Body of pancreas (tissue), 4 donors: ENCODE results near the gene PTGFRN. TPM values are rescaled to one million over a fixed set of nuclear protein-coding genes. Genes with fewer than 3 reads are reported as not detected.

Source experiments
- ATAC-seq: fragments of 150-250 bp; one replicate; pipeline ENCODE4 v1.9.1; 2016
- DNase-seq, 4 donors: peaks; one replicate each; pipeline ENCODE4 v3.0.0-alpha.2; 2019
- H3K27ac ChIP-seq, 4 donors: fragments of 200-600 bp; sonication (generic); 1 replicate in 3 of 4; 2 replicates in 1 of 4; pipeline versions ENCODE4 v1.5.1 to v1.6.1; 2016 to 2019; ENCODE audit warnings: mild to moderate bottlenecking in 1 of 4, mixed read lengths in 1 of 4, moderate library complexity in 1 of 4
- H3K27me3 ChIP-seq, 2 donors: fragments of 200-600 bp; sonication (generic); one replicate each; pipeline ENCODE4 v1.6.0; 2016; ENCODE audit warnings: mild to moderate bottlenecking in 1 of 2
- H3K36me3 ChIP-seq, 2 donors: fragments of 200-600 bp; sonication (generic); replicated peaks in 1 of 2; 2 replicates each; pipeline ENCODE4 v1.5.1; 2016; ENCODE audit warnings: low read depth in 2 of 2; ENCODE audit not compliant: insufficient read depth in 1 of 2
- H3K4me1 ChIP-seq: fragments of 200-600 bp; sonication (generic); one replicate; pipeline ENCODE4 v1.6.0; 2016
- H3K4me3 ChIP-seq, 2 donors: fragments of 200-600 bp; sonication (generic); 1 replicate in 1 of 2; 2 replicates in 1 of 2; pipeline ENCODE4 v1.5.1; 2016 to 2019
- H3K9me3 ChIP-seq, 3 donors: fragments of 200-600 bp; sonication (generic); 1 replicate in 2 of 3; 2 replicates in 1 of 3; pipeline ENCODE4 v1.5.1; 2016
- POLR2A ChIP-seq, 3 donors: fragments of 450-650 bp; IDR thresholded peaks; one replicate each; pipeline ENCODE4 v1.6.1; 2016; ENCODE audit warnings: antibody characterized with exemption in 3 of 3, mild to moderate bottlenecking in 2 of 3
- WGBS, 2 donors: methylation state at CpG; one replicate each; pipeline ENCODE4 v1.1.5; 2017; 5-methylcytosine and 5-hydroxymethylcytosine counted together
- intact Hi-C: fragments of 100-400 bp; cut with DNase I; formaldehyde crosslinking; loops from one replicate; pipeline ENCODE4 v1.15.1; 2023
- total RNA-seq, 2 donors: library from RNA; depleted of rRNA; stranded (reverse); fragments of >200 nt; gene quantifications; one replicate each; pipeline ENCODE4 v1.1.0, GENCODE V29; 2016
- TF ChIP-seq, protein P1 (sequence below), 7 experiments: fragments of 450-650 bp in 4 of 7; fragments of 200-600 bp in 3 of 7; sonication (generic) in 3 of 7; IDR thresholded peaks; one replicate each; pipeline ENCODE4 v1.5.1; 2016 to 2019; ENCODE audit warnings: antibody characterized with exemption in 7 of 7

The PTGFRN gene
- total RNA-seq, 2 donors from 2014 or later = 35.0 to 76.8 TPM

DNA sequence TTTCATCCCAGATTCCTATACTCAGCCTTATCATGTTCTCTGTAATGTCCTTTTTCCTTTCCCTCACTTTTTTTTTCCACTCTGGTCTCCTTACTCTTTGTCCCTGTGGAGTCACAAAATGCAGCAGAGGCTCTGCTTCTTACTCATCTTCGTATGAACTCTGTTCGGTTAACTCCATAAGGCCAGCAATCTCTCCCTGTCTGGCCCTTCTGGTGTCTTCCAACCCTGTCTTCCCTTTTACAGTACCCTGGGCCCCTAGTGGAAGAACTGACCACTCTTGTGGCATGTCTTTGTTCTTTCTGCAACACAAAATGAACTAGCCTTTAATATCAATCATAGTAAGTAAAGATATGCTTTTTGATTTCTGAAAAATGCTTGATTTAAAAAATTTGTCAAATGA lies 98.9 kb downstream of the PTGFRN start:
- TF ChIP-seq, protein P1, sequence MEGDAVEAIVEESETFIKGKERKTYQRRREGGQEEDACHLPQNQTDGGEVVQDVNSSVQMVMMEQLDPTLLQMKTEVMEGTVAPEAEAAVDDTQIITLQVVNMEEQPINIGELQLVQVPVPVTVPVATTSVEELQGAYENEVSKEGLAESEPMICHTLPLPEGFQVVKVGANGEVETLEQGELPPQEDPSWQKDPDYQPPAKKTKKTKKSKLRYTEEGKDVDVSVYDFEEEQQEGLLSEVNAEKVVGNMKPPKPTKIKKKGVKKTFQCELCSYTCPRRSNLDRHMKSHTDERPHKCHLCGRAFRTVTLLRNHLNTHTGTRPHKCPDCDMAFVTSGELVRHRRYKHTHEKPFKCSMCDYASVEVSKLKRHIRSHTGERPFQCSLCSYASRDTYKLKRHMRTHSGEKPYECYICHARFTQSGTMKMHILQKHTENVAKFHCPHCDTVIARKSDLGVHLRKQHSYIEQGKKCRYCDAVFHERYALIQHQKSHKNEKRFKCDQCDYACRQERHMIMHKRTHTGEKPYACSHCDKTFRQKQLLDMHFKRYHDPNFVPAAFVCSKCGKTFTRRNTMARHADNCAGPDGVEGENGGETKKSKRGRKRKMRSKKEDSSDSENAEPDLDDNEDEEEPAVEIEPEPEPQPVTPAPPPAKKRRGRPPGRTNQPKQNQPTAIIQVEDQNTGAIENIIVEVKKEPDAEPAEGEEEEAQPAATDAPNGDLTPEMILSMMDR (IDR thresholded peaks at IDR 0.05) = no peak
- no peak for TF ChIP-seq POLR2A (IDR thresholded peaks at IDR 0.05)
- ATAC-seq (no peak), DNase-seq (no peak)
- Histone ChIP-seq H3K4me1 (peaks cover 7% of the 10 kb centered on the region), H3K27ac (no peak overlapping the region), H3K36me3 (no peaks in the 10 kb centered on the region), H3K9me3 (no peaks in the 10 kb centered on the region), H3K4me3 (no peak overlapping the region), H3K27me3 (no peaks in the 10 kb centered on the region)
- intact Hi-C loops = no loop called here
- 57 to 82% methylated on average over 2 of the region's 2 CpGs for WGBS, 2 donors

DNA sequence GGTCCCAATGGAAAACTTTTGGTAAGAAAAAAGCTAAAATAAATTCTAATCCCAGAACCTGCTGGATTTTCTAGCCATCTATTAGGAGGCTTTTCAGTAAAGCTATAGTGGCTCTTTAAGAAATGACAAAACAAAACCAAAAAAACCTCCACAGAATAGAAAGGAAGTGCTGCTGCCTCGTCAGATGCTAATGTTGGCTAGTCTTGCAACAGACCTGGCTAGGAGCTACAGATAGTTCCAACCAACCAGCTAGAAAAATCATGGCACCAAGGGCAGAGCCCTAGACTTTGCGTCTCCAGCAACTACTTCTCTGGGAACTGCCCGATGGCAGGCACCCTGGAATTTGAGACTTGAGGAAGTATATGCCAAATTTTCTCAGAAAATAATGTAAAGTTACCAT lies 99.4 kb downstream of the PTGFRN start:
- no peaks in the 10 kb centered on the region for H3K36me3 ChIP-seq
- TF ChIP-seq, protein P1 (IDR thresholded peaks at IDR 0.05) = no peak
- no peak for TF ChIP-seq POLR2A (IDR thresholded peaks at IDR 0.05)
- no peak overlapping the region for H3K27ac ChIP-seq
- peaks cover 8% of the 10 kb centered on the region for H3K4me1 ChIP-seq
- no peaks in the 10 kb centered on the region for H3K27me3 ChIP-seq
- ATAC-seq (no peak), DNase-seq (no peak)
- no peaks in the 10 kb centered on the region for H3K9me3 ChIP-seq
- intact Hi-C loops = no loop called here
- 59 to 80% methylated on average over 3 of the region's 3 CpGs for WGBS, 2 donors
- H3K4me3 ChIP-seq = no peak overlapping the region

DNA sequence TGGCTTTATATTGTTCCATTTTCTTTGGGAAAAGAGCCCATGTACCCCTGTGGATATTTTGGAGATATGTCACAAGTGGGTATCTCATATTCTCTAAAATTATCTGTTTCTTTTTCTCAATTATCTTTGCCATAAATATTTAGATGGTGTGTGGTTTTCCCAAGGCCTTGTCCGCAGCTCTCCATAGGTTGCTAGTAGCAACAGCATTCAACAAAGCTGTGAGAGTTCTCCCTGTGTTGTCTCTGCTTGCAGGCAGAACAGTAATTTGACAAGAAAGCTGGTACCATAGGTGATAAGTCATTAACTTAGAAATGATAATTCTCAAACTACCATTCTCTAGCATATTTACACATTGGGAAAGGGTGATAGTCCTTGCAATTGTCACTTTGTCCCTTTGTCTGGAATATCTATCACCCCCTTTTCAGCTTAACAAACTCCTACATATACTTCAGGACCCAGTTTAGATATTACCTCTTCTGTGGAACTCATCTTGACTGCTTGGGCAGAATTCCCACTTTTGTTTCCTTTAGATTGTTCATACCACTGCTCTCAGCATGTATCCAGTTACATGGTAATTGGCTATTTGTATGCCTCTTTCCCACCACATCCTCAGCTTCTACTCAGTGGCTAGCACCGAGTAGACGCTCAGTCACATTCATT lies 100.7 kb downstream of the PTGFRN start:
- intact Hi-C loops = no loop called here
- Histone ChIP-seq H3K4me3 (no peak overlapping the region), H3K9me3 (no peaks in the 10 kb centered on the region), H3K27ac (no peak overlapping the region), H3K4me1 (peaks cover 8% of the 10 kb centered on the region), H3K27me3 (no peaks in the 10 kb centered on the region), H3K36me3 (no peaks in the 10 kb centered on the region)
- ATAC-seq = no peak
- DNase-seq = no peak
- TF ChIP-seq POLR2A (IDR thresholded peaks at IDR 0.05) = no peak
- TF ChIP-seq, protein P1 (IDR thresholded peaks at IDR 0.05) = no peak
- 91 to 97% methylated on average over 3 of the region's 3 CpGs for WGBS, 2 donors

DNA sequence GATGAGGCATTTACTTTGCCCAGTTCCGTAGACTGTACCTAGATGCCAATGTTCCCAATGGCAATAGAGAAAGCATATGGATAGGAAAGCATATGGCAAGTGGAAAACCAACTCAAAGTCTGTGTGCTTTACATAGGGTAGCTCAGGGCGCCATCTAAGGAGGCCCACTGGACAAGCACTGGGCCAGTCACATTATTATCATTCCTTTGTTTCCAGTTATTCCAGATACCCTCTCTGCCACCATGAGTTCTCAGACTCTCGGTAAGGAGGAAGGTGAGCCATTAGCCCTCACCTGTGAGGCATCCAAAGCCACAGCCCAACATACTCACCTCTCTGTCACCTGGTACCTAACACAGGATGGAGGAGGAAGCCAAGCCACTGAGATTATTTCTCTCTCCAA lies 101.6 kb downstream of the PTGFRN start:
- H3K36me3 ChIP-seq = no peaks in the 10 kb centered on the region
- intact Hi-C loops = no loop called here
- no peaks in the 10 kb centered on the region for H3K27me3 ChIP-seq
- H3K27ac ChIP-seq = no peak overlapping the region
- peaks cover 8% of the 10 kb centered on the region for H3K4me1 ChIP-seq
- 96% methylated on average over 3 of the region's 3 CpGs for WGBS, 2 donors
- no peak for TF ChIP-seq POLR2A (IDR thresholded peaks at IDR 0.05)
- TF ChIP-seq, protein P1 (IDR thresholded peaks at IDR 0.05) = no peak
- H3K4me3 ChIP-seq = no peak overlapping the region
- DNase-seq = no peak
- ATAC-seq = no peak
- no peaks in the 10 kb centered on the region for H3K9me3 ChIP-seq

DNA sequence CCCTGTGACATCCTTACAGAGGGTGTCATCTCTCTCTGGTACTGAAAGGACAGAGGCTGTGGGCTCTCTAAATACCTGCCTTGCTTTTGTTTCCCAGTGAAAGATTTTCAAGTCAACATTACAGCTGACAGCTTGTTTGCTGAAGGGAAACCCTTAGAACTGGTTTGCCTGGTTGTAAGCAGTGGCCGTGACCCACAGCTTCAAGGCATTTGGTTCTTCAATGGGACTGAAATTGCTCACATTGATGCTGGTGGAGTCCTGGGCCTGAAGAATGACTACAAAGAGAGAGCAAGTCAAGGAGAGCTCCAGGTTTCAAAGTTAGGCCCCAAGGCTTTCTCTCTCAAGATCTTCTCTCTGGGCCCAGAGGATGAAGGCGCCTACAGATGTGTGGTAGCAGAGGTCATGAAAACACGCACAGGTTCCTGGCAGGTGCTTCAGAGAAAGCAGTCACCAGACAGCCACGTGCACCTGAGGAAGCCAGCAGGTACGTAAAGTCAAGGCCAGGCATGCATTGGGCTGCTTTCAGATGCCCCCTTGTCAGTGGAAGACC lies 103.7 kb downstream of the PTGFRN start:
- 49 to 75% methylated on average over 3 to 5 of the region's 5 CpGs for WGBS, 2 donors
- TF ChIP-seq, protein P1 (IDR thresholded peaks at IDR 0.05) = no peak
- TF ChIP-seq POLR2A (IDR thresholded peaks at IDR 0.05) = no peak
- Histone ChIP-seq H3K4me1 (peaks cover 8% of the 10 kb centered on the region), H3K4me3 (no peak overlapping the region), H3K36me3 (no peaks in the 10 kb centered on the region), H3K9me3 (no peaks in the 10 kb centered on the region), H3K27me3 (no peaks in the 10 kb centered on the region), H3K27ac (peak overlapping the region in 1 of 4 donors; percentile 21)
- peak; percentile 55 for ATAC-seq
- intact Hi-C loops = no loop called here
- DNase-seq = peak in 3 of 4 donors; percentile 28 to 52 (median 36)
